GM12878 (cell line): ENCODE data around the gene USP12.

Experiments
- CBX3 ChIP-seq: fragments of 200-600 bp; sonication (generic); IDR thresholded peaks from 2 replicates; pipeline ENCODE4 v1.6.1; 2016; ENCODE audit warnings: low read depth, borderline replicate concordance
- EGR1 ChIP-seq, 2 experiments: IDR thresholded peaks; 1 replicate in 1 of 2; 2 replicates in 1 of 2; pipeline ENCODE4 v1.6.1; 2011 to 2012; ENCODE audit warnings: low read depth in 2 of 2, low read length in 2 of 2, borderline replicate concordance in 1 of 2, mild to moderate bottlenecking in 1 of 2, moderate library complexity in 1 of 2
- POLR2A ChIP-seq: IDR thresholded peaks from 2 replicates; pipeline ENCODE4 v1.6.1; 2011; ENCODE audit warnings: low read depth, mild to moderate bottlenecking, low read length
- RBBP5 ChIP-seq: fragments of 200-600 bp; sonication (generic); conservative IDR thresholded peaks from 2 replicates; pipeline ENCODE4 v1.6.1; 2016
- YY1 ChIP-seq: IDR thresholded peaks from 2 replicates; pipeline ENCODE4 v1.6.1; 2011; ENCODE audit warnings: low read depth, mild to moderate bottlenecking, low read length
- TF ChIP-seq, protein P1 (sequence below): IDR thresholded peaks from 2 replicates; pipeline ENCODE4 v1.6.1; 2012; ENCODE audit warnings: low read depth, low read length, improper control_type of control experiment
- TF ChIP-seq, protein P2 (sequence below), 3 experiments: IDR thresholded peaks in 2 of 3; conservative IDR thresholded peaks in 1 of 3; 2 replicates each; pipeline ENCODE4 v1.5.1; 2011; ENCODE audit warnings: low read depth in 3 of 3, low read length in 3 of 3, mild to moderate bottlenecking in 3 of 3, control low read depth in 2 of 3, moderate library complexity in 2 of 3, inconsistent platforms in 1 of 3, mixed read lengths in 1 of 3; ENCODE audit not compliant: control insufficient read depth in 2 of 3, insufficient read depth in 1 of 3; ENCODE audit errors: extremely low read depth in 1 of 3

DNA sequence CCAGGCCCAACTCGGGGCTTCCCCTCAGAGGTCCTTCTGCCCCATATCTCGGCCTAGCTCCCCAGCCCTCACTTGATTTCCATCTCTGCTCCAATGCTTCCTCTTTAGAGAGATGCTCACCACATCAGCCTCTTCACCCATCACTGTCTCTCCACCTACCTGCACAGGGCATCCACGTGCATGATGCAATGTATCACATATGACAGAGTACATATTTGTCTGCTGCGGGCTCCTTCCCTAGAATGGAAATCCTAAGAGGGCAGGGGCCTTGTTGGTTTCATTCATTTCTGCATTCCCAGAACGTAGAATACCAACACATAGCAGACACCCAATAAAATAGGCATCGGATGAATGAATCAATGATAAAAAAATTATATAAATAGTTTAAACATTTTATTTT, 130.3 kb downstream of the USP12 start:
- TF ChIP-seq, protein P1, sequence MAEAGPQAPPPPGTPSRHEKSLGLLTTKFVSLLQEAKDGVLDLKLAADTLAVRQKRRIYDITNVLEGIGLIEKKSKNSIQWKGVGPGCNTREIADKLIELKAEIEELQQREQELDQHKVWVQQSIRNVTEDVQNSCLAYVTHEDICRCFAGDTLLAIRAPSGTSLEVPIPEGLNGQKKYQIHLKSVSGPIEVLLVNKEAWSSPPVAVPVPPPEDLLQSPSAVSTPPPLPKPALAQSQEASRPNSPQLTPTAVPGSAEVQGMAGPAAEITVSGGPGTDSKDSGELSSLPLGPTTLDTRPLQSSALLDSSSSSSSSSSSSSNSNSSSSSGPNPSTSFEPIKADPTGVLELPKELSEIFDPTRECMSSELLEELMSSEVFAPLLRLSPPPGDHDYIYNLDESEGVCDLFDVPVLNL: no peak
- TF ChIP-seq EGR1 (IDR thresholded peaks at IDR 0.05; ENCODE audit: borderline replicate concordance in 1 of 2, low read depth in 2 of 2, low read length in 2 of 2): no peak
- TF ChIP-seq POLR2A: no peak
- TF ChIP-seq RBBP5: no peak
- no peak for TF ChIP-seq YY1
- TF ChIP-seq, protein P2, sequence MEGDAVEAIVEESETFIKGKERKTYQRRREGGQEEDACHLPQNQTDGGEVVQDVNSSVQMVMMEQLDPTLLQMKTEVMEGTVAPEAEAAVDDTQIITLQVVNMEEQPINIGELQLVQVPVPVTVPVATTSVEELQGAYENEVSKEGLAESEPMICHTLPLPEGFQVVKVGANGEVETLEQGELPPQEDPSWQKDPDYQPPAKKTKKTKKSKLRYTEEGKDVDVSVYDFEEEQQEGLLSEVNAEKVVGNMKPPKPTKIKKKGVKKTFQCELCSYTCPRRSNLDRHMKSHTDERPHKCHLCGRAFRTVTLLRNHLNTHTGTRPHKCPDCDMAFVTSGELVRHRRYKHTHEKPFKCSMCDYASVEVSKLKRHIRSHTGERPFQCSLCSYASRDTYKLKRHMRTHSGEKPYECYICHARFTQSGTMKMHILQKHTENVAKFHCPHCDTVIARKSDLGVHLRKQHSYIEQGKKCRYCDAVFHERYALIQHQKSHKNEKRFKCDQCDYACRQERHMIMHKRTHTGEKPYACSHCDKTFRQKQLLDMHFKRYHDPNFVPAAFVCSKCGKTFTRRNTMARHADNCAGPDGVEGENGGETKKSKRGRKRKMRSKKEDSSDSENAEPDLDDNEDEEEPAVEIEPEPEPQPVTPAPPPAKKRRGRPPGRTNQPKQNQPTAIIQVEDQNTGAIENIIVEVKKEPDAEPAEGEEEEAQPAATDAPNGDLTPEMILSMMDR (IDR thresholded peaks at IDR 0.05 in 2 of 3, conservative IDR thresholded peaks at IDR 0.05 in 1 of 3; ENCODE audit: control insufficient read depth in 2 of 3, extremely low read depth in 1 of 3, insufficient read depth in 1 of 3, low read depth in 3 of 3, low read length in 3 of 3): no peak
- TF ChIP-seq CBX3: no peak
